IPS-NIHi7 (cell line): ENCODE results near the gene FLOT2.
"Not testable (repeated sequence)": the region's sequence is repeated elsewhere in the genome, so short reads cannot be mapped to it uniquely, and the experiment has no call there.

ENCODE experiments used
- DNase-seq: peaks from one replicate; pipeline ENCODE4 v3.0.0; 2012; ENCODE audit warnings: mixed read lengths; ENCODE audit errors: extremely low spot score

Gene FLOT2

DNA sequence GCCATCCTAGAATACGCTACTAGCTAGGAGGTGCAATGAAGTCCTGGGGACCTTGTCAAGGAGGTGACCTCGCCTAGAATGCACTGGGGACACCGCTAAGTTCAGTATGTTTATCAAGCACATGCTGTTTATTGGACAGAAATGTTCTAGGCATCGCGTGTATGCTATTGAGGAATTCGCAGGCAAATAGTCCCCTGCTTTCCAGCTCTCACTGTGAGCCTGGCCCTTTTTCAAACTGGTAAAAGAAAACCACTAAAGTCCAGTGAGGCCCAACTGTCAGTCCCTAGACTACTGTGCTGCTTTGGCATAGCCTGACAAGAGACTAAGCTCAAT, 53.8 kb downstream of the FLOT2 start:
- DNase-seq: no peak

DNA sequence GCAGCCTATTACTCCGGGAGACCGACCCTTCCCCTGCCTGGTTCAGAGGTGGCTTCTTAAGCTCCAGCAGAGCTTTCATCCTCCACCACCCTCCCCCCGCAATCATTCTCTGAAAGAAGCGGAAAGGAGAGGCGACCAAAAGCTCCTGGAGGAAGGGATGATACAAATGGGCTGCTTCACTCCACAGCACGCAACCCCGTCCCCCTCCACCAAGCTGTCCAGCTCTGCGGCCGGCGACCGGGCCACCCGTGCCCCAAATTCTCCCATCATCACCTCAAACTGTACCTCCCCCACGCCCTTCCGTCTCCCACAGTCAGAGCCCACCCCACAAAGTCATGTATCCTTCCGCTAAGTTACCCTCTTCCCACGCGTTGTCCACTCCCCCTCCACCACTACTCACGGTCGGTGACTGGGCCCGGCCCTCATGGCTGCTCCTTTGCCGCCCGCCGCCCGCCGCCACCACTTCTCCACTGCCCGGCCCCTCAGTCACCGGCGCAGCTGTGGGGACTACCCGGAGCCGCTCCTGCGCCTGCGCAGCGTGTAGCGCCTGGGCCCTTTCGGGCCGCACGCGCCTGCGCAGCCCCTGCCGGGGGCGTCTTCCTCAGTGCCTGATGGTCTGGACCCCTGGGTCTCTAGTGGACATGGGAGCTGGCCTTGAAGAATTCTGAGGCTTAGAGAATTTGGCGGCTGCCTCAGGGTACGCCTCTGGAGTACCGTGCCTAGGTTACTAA, 55.1 kb downstream of the FLOT2 start, which contains the start of gene FAM222B:
FAM222B (minus strand) TSS at position 509 of the 731 bp plus-strand sequence. CDS start 76,123 bp downstream, outside the sequence.
- peak; percentile 100 for DNase-seq

DNA sequence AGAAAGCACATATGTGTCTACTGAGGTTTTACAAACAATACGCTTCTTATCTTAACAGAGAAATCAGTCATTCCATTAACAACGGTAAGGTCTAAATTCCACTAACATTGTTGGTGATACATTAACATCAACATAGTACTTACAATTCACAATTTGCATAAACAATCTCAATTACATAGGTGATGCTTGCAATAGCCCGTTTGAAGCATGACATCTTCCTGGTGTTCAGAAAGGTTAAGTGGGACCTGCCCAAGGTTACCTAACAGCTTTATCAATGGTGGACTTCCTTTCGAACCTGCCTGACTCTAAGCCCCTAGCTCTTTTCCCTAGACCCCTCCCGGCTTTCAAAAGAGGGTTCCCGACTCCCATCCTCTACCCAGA, 55.6 kb downstream of the FLOT2 start:
- DNase-seq: no peak

DNA sequence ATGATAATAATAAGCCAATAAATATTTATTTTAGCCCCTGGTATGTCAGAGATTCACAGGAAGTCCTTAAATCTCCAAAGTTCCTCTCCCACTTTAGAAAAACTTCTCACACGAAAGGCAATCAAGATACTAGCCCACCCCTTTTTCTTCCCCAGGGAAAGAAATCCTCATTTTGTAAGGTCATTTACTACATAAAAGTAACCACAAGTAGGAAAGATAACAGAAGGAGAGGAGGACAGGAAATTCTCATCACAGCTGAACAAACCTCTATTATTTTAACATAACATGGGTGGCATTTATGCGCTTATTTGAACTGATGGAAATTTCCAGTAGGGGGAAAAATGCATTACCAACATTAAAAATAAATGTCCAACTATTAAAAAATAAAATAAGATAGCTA, 58.3 kb downstream of the FLOT2 start:
- no peak for DNase-seq

DNA sequence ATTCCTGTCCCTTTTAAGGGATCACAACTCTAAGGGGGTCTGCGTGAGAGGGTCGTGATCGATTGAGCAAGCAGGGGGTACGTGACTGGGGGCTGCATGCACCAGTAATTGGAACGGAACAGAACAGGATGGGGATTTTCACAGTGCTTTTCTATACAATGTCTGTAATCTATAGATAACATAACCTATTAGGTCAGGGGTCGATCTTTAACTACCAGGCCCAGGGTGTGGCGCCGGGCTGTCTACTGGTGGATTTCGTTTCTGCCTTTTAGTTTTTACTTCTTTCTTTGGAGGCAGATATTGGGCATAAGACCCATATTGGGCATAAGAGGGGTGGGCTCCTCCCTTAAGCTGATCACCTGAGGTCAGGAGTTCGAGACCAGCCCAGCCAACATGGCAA, 61.0 kb downstream of the FLOT2 start:
- not testable (repeated sequence) for DNase-seq

DNA sequence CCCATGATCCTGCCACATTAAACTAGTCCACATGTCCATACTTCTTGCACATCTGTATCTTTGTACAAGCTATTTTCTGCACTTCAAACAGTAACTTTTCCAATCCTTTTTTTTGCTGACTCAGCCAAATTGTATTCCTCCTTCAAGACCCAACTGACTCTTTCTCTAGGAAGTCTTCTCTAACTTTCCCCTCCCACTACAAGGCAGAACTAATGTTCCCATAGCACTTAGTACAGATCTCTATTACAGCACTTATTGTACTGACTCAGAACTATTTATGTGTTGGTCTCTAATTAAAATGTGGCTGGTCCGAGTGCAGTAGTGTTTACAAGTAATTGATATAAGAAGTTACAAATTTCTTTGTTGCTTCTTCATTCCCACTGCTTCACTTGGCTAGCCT, 63.1 kb downstream of the FLOT2 start:
- DNase-seq: no peak
